GM18909 (cell line): Measurements from ENCODE around the gene CCDC141.

Experiments used
- ATAC-seq: cut with Tn5 transposase; IDR thresholded peaks from one replicate; pipeline ENCODE4 v1.9.1; 2021; ENCODE audit warnings: mild to moderate bottlenecking; ENCODE audit not compliant: unreplicated experiment, poor library complexity

Gene CCDC141

DNA sequence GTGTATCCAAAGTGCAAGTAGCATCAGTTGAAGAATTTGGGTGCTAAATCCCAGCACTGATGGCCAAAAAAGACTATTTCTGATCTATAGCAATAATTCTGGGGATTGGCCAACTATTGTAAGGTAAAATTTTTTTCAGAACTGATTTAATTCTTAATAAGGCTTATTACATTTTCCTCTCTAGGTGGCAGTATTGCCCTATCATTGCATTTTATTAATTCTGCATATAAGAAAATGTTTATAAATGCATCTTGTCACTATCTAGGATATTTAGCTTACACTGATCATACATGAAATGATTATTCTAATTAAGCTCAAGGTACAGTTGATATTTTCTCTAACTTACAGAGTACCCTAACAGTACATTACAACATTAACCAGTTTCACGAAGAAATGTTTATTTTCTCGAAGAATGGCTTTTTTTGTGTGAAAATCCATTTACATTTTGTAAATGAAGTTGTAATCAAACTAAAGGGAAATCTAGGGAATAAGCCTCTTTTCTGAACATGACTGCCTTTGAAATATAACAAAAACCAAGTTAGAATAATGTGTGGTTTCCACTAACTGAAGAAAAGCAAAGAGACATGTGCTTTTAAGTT lies 253.8 kb downstream of the CCDC141 start:
- no peak for ATAC-seq

GRCh38 chr2:178787934-178788333 lies 262.0 kb downstream of the CCDC141 start:
- ATAC-seq = no peak

DNA sequence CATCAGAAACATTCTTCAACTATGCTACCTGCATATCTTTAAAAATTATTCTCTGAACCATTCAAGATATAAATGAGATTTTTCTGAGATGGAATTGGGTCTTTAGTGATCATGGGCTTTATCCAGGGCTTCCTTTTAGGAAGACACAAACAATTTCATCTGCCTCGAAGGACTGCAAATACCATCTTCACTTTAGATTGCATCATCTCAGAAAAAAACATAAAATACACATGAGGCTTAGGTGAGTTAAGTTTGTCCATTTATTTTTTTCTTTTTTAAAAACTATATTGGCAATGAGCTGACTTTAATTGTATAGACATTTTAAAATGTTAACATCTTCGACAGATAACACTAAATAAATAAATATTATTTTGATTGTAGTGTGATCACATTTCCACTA lies 262.8 kb downstream of the CCDC141 start:
- no peak for ATAC-seq

DNA sequence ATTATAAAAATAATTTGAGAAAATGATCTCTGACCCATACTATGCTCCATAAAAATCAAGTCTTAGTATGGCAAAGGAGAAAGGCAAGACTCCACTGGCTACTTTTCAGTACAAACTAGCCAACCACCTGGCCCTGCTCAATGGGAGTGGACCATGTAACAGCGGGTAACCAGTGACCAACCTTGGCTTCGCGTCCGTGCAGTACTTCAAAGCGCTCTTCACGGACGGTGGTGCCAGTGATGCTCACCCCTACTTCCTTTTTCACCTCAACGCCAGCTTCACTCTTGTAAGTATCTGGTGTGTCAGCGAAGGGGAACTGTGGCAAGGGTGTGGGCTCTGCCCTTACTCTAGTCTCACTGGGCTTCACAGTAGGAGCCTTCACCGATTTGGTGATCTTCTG lies 266.0 kb downstream of the CCDC141 start:
- no peak for ATAC-seq

- ATAC-seq = no peak
Measured at GRCh38 chr2:178782236-178782635, 267.7 kb downstream of the CCDC141 start.
